Panc1 (cell line): ENCODE measurements around the gene HP. TPM values are rescaled to one million over a fixed set of nuclear protein-coding genes. Genes with fewer than 3 reads are reported as not detected.

Experiments used
- ATAC-seq: fragments of 200-7000 bp; cut with Tn5 transposase; 2 replicates; pipeline ENCODE4 v1.9.1; 2020; ENCODE audit warnings: mild to moderate bottlenecking, moderate library complexity
- BruUV-seq: library from RNA; stranded (reverse); fragments of 400-500 nt; replicated peaks from 2 replicates; lab custom pipeline; 2021; lab: Mats Ljungman, UMichigan
- CTCF ChIA-PET: fragments of 300-600 bp; sonication (Branson Sonifier 250); formaldehyde crosslinking; loops from one replicate; lab custom pipeline; 2022; ENCODE audit warnings: antibody characterized with exemption; lab: Charles Lee
- POLR2A ChIA-PET: fragments of 300-600 bp; sonication (Branson Sonifier 250); formaldehyde crosslinking; loops from one replicate; lab custom pipeline; 2022; ENCODE audit warnings: antibody characterized with exemption; lab: Charles Lee
- DNase-seq: peaks from one replicate; pipeline ENCODE4 v3.0.0-alpha.2; 2010; ENCODE audit warnings: low read depth, low spot score
- H3K27ac ChIP-seq: 2 replicates; pipeline ENCODE4 v1.5.1; 2011; ENCODE audit warnings: mild to moderate bottlenecking, low read length, inconsistent platforms
- H3K27me3 ChIP-seq: fragments of 200-500 bp; sonication (Bioruptor generic); 2 replicates; pipeline ENCODE4 v1.6.0; 2014; ENCODE audit warnings: low read length, inconsistent platforms; ENCODE audit not compliant: control insufficient read depth, insufficient read depth
- H3K36me3 ChIP-seq: fragments of 200-500 bp; sonication (Bioruptor generic); 2 replicates; pipeline ENCODE4 v1.5.1; 2014; ENCODE audit warnings: inconsistent platforms, mild to moderate bottlenecking, low read length, moderate library complexity; ENCODE audit not compliant: control insufficient read depth, insufficient read depth
- H3K4me1 ChIP-seq: 2 replicates; pipeline ENCODE4 v1.5.1; 2011; ENCODE audit warnings: inconsistent platforms, mild to moderate bottlenecking, low read length, moderate library complexity; ENCODE audit not compliant: control insufficient read depth, insufficient read depth
- H3K4me3 ChIP-seq, 2 experiments: 2 replicates each; pipeline ENCODE4 v1.5.1; 2011 to 2012; ENCODE audit warnings: low read depth in 2 of 2, low read length in 2 of 2, mild to moderate bottlenecking in 2 of 2, inconsistent platforms in 1 of 2, moderate library complexity in 1 of 2
- H3K9me3 ChIP-seq: fragments of 200-500 bp; sonication (Bioruptor generic); 2 replicates; pipeline ENCODE4 v1.5.1; 2014; ENCODE audit warnings: low read depth, mild to moderate bottlenecking, inconsistent platforms, low read length, moderate library complexity; ENCODE audit not compliant: control insufficient read depth, insufficient read depth
- CTCF ChIP-seq: fragments of 450-650 bp; IDR thresholded peaks from 2 replicates; pipeline ENCODE4 v1.5.1; 2017; ENCODE audit warnings: mild to moderate bottlenecking
- POLR2AphosphoS5 ChIP-seq: IDR thresholded peaks from 2 replicates; pipeline ENCODE4 v1.6.1; 2012; ENCODE audit warnings: mild to moderate bottlenecking, low read depth, low read length, moderate library complexity
- REST ChIP-seq, 2 experiments: IDR thresholded peaks; 2 replicates each; pipeline ENCODE4 v1.6.1; 2011 to 2012; ENCODE audit warnings: low read depth in 2 of 2, control low read depth in 1 of 2, low read length in 1 of 2, mild to moderate bottlenecking in 1 of 2, moderate library complexity in 1 of 2; ENCODE audit not compliant: insufficient read depth in 1 of 2
- SIN3A ChIP-seq: IDR thresholded peaks from 2 replicates; pipeline ENCODE4 v1.6.1; 2012; ENCODE audit warnings: low read depth, mild to moderate bottlenecking, low read length, moderate library complexity, borderline replicate concordance; ENCODE audit not compliant: insufficient read depth
- TCF7L2 ChIP-seq: IDR thresholded peaks from 2 replicates; pipeline ENCODE4 v1.6.1; 2011; ENCODE audit warnings: mild to moderate bottlenecking, low read depth, low read length, inconsistent platforms
- in situ Hi-C: cut with HindIII; loops from 2 replicates; pipeline ENCODE4 v1.10.0; 2016; ENCODE audit warnings: low sequenced_read_pairs, low pct_unique_long_range_greater_than_20kb
- intact Hi-C: fragments of 100-400 bp; cut with micrococcal nuclease; formaldehyde crosslinking; loops from one replicate; pipeline ENCODE4 v1.10.0; 2022; ENCODE audit not compliant: unreplicated experiment
- total RNA-seq: library from RNA; stranded (reverse); gene quantifications from one replicate; pipeline ENCODE4 v1.2.1, GENCODE V29; 2021; ENCODE audit not compliant: unreplicated experiment

HP gene
- total RNA-seq, 1 experiment from 2014 or later = 7.0 TPM

GRCh38 chr16:72049110-72049509 is 5.2 kb upstream of the HP start:
- Histone ChIP-seq H3K27ac (no peak overlapping the region), H3K4me3 (no peak overlapping the region), H3K27me3 (peaks cover 6% of the 10 kb centered on the region), H3K36me3 (no peaks in the 10 kb centered on the region), H3K4me1 (no peaks in the 10 kb centered on the region), H3K9me3 (no peaks in the 10 kb centered on the region)
- DNase-seq = no peak
- TF ChIP-seq POLR2AphosphoS5 = no peak
- TF ChIP-seq CTCF = no peak
- TF ChIP-seq TCF7L2 = no peak
- no peak for TF ChIP-seq SIN3A
- TF ChIP-seq REST (IDR thresholded peaks at IDR 0.05; ENCODE audit: insufficient read depth in 1 of 2, low read depth in 2 of 2, low read length in 1 of 2) = no peak
- ChIA-PET POLR2A (no interaction called here), CTCF (no interaction called here)
- BruUV-seq = no TSS peak
- ATAC-seq = no peak
- intact Hi-C loops = no loop called here
- in situ Hi-C loops = no loop called here

GRCh38 chr16:72050769-72051464 is 3.4 kb upstream of the HP start:
- peaks cover 6% of the 10 kb centered on the region for H3K27me3 ChIP-seq
- ChIA-PET CTCF (no interaction called here), POLR2A (interaction anchor here (0.6 kb wide), 1 partner anchor 1035 kb away, joined by 3 read pairs; no protein-coding TSS in a partner anchor)
- DNase-seq = no peak
- no peak for ATAC-seq
- H3K27ac ChIP-seq = no peak overlapping the region
- intact Hi-C loops (no loop called here), in situ Hi-C loops (no loop called here)
- no peaks in the 10 kb centered on the region for H3K4me1 ChIP-seq
- no TSS peak for BruUV-seq
- TF ChIP-seq TCF7L2 (no peak), POLR2AphosphoS5 (no peak), CTCF (no peak), REST (IDR thresholded peaks at IDR 0.05; ENCODE audit: insufficient read depth in 1 of 2, low read depth in 2 of 2, low read length in 1 of 2) (no peak), SIN3A (no peak)
- H3K9me3 ChIP-seq = no peaks in the 10 kb centered on the region
- H3K36me3 ChIP-seq = no peaks in the 10 kb centered on the region
- H3K4me3 ChIP-seq = no peak overlapping the region
